ENCODE results near the gene CCR9. TPM values are rescaled to one million over a fixed set of nuclear protein-coding genes. Genes with fewer than 3 reads are reported as not detected.

CCR9 gene
- total RNA-seq, 2 donors from 2014 or later = not detected

DNA sequence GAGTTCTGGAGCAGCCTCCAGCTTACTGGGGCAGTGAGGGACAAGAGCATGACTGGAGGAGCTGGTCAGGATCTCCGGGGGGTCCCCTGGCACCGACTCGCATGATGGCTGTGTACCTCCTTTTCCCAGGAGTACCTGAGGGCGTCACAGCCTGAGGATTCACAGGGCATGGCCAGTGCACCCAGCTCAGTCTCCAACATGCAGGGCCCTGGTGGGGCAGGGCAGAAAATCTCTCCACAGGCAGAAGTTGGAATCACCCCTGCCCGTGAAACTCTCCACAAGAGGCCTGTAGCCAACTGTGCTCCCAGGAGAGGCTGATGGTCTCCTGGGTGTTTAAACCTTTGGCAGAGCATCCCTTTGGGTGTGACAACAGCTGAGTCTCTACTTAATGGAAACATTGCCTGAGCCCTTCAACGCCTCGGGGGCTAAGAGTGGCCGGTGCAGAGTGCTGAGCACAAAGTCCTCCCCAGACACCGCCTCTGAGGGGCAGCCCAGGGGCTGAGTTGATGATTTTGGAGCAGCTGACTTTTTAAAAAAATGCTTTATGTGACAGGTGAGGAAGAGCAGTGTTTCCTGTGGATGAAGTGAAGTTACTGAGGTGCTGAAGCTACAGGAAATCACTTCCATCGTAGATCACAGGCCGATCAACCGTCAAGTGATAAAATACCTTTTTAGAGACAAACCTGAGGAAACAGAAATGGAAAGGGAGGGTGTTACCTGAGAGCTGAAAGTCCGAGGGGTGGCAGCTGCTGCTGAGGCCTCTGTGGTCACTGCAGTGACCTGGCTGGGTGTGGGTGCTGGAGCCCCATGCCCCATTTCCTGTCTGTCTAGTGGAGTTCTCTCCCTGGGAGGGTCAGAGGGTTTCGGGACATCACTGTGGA is 35.1 kb downstream of the CCR9 start:
- Histone ChIP-seq H3K27ac (no peak overlapping the region), H3K4me1 (no peaks in the 10 kb centered on the region), H3K4me3 (no peak overlapping the region), H3K27me3 (no peaks in the 10 kb centered on the region), H3K36me3 (peaks cover 59% of the 10 kb centered on the region), H3K9me3 (no peaks in the 10 kb centered on the region)
- TF ChIP-seq, protein P1, sequence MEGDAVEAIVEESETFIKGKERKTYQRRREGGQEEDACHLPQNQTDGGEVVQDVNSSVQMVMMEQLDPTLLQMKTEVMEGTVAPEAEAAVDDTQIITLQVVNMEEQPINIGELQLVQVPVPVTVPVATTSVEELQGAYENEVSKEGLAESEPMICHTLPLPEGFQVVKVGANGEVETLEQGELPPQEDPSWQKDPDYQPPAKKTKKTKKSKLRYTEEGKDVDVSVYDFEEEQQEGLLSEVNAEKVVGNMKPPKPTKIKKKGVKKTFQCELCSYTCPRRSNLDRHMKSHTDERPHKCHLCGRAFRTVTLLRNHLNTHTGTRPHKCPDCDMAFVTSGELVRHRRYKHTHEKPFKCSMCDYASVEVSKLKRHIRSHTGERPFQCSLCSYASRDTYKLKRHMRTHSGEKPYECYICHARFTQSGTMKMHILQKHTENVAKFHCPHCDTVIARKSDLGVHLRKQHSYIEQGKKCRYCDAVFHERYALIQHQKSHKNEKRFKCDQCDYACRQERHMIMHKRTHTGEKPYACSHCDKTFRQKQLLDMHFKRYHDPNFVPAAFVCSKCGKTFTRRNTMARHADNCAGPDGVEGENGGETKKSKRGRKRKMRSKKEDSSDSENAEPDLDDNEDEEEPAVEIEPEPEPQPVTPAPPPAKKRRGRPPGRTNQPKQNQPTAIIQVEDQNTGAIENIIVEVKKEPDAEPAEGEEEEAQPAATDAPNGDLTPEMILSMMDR (IDR thresholded peaks at IDR 0.05) = no peak
- no peak for DNase-seq (ENCODE audit: low spot score)

DNA sequence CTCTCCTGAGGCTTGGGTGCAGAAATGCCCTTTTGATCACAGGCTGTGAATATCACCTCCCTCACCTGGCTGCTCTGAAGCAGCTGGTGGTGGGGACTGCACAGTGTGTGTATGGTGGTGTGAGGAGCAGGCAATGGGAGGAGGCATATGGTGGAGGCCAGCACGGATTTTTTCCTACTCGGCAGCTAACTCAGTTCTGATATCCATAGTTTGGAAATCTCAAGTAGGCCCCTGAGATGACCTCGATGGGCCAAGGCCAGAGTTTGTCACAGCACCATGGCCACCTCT is 35.6 kb downstream of the CCR9 start:
- TF ChIP-seq, protein P1 (IDR thresholded peaks at IDR 0.05) = no peak
- H3K4me1 ChIP-seq = no peaks in the 10 kb centered on the region
- peaks cover 59% of the 10 kb centered on the region for H3K36me3 ChIP-seq
- no peaks in the 10 kb centered on the region for H3K9me3 ChIP-seq
- no peaks in the 10 kb centered on the region for H3K27me3 ChIP-seq
- DNase-seq (ENCODE audit: low spot score) = no peak
- H3K4me3 ChIP-seq = no peak overlapping the region
- H3K27ac ChIP-seq = no peak overlapping the region

DNA sequence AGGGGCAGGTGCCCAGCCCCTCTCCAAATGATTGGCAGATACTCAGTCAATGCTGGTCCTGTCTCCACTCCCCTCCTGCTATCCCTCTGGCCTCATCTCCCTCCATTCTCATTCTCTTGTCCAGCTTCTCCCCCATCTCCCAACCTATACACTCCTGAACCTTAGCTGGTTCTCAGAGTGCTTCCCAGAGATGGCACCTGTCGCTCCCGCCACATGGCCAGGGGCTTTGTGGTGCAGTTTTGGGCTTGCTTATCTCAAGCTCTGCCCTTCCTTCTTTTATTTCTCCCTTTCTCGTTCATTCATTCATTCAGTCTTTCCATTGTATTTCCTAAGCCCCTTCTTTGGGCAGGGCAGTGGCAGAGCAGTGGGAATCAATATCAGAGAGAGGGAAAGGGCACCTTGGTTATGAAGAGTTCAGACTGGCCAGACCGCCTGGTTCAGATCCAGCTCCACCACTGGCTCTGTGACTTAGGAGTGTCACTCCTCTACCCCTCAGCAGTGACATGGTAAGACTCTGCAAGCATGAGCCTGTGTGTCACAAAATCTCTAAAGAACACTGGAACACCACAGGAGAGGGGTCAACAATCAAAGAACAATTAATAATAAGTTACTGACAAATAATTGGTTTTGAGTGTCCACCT is 36.7 kb downstream of the CCR9 start:
- TF ChIP-seq, protein P1 (IDR thresholded peaks at IDR 0.05) = no peak
- no peak overlapping the region for H3K4me3 ChIP-seq
- H3K36me3 ChIP-seq = peaks cover 69% of the 10 kb centered on the region
- no peaks in the 10 kb centered on the region for H3K4me1 ChIP-seq
- no peaks in the 10 kb centered on the region for H3K27me3 ChIP-seq
- no peak for DNase-seq (ENCODE audit: low spot score)
- H3K9me3 ChIP-seq = no peaks in the 10 kb centered on the region
- H3K27ac ChIP-seq = no peak overlapping the region

DNA sequence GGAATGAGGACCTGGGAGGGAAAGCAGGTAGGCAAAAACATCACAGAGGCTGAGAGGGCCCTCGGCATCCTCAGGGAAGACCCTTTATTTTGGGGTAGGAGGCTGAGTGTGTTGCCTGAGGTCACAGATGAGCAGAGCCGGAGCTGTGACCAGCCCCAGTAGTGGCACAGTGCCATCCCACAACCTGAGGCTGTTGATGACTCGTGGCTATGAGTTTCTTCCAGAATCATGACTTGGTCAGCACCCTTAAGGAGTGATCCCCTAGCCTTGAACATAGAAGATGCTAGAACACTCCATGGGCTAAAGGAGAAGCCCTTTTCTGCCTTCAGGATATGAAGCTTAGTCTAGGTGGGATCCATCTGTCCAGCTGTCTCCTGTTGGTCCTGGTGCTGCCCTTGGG is 37.4 kb downstream of the CCR9 start:
- H3K4me1 ChIP-seq = no peaks in the 10 kb centered on the region
- TF ChIP-seq, protein P1 (IDR thresholded peaks at IDR 0.05) = no peak
- H3K4me3 ChIP-seq = no peak overlapping the region
- H3K9me3 ChIP-seq = no peaks in the 10 kb centered on the region
- H3K27ac ChIP-seq = no peak overlapping the region
- peaks cover 76% of the 10 kb centered on the region for H3K36me3 ChIP-seq
- no peak for DNase-seq (ENCODE audit: low spot score)
- H3K27me3 ChIP-seq = no peaks in the 10 kb centered on the region

DNA sequence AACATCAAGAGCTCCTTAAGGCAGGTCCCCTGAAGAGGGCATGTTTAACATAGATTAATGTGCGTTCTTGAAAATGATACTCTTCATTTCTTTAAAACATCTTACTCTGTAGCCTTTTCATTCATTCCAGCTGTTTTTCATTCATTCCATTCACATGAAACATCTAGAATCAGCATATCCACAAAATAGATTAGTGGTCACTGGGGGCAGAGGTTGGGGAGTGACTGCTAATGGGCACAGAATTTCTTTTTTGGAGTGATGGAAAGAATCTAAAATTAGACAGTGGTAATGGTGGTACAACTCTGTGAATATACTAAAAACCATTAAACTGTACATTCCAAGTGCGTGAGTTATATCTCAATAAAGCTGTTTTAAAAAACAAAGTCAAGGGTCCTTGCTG is 41.5 kb downstream of the CCR9 start:
- TF ChIP-seq, protein P1 (IDR thresholded peaks at IDR 0.05) = no peak
- peaks cover 84% of the 10 kb centered on the region for H3K36me3 ChIP-seq
- no peak for DNase-seq (ENCODE audit: low spot score)
- H3K27ac ChIP-seq = no peak overlapping the region
- H3K4me1 ChIP-seq = no peaks in the 10 kb centered on the region
- no peaks in the 10 kb centered on the region for H3K27me3 ChIP-seq
- no peaks in the 10 kb centered on the region for H3K9me3 ChIP-seq
- H3K4me3 ChIP-seq = no peak overlapping the region

Measured in right atrium auricular region (tissue), 2 donors.